DND-41 (cell line): ENCODE measurements around the gene DCLRE1B.

Source experiments
- ATAC-seq: fragments of 200-7000 bp; cut with Tn5 transposase; 3 replicates; pipeline ENCODE4 v1.9.1; 2021; ENCODE audit warnings: low read depth; ENCODE audit not compliant: insufficient read depth
- DNase-seq: peaks from one replicate; pipeline ENCODE4 v3.0.0-alpha.2; 2020
- H2AFZ ChIP-seq: 2 replicates; pipeline ENCODE4 v1.6.0; 2012; ENCODE audit warnings: low read depth, low read length
- H3K27ac ChIP-seq: 2 replicates; pipeline ENCODE4 v1.5.1; 2012; ENCODE audit warnings: low read length, inconsistent platforms
- H3K27me3 ChIP-seq: fragments of 200-600 bp; sonication (generic); 2 replicates; pipeline ENCODE4 v1.6.0; 2012; ENCODE audit warnings: low read length, mild to moderate bottlenecking, inconsistent platforms; ENCODE audit not compliant: insufficient read depth, poor library complexity
- H3K36me3 ChIP-seq: 2 replicates; pipeline ENCODE4 v1.5.1; 2012; ENCODE audit warnings: low read length, inconsistent platforms; ENCODE audit not compliant: insufficient read depth
- H3K4me1 ChIP-seq: 2 replicates; pipeline ENCODE4 v1.5.1; 2012; ENCODE audit warnings: mild to moderate bottlenecking, low read length; ENCODE audit not compliant: insufficient read depth
- H3K4me2 ChIP-seq: 2 replicates; pipeline ENCODE4 v1.6.0; 2012; ENCODE audit warnings: mild to moderate bottlenecking, moderate library complexity, low read length, inconsistent platforms; ENCODE audit not compliant: insufficient read depth
- H3K4me3 ChIP-seq, 2 experiments: fragments of 200-600 bp in 1 of 2; shearing (Covaris generic) in 1 of 2; 2 replicates each; pipeline ENCODE4 v1.5.1; 2012 to 2016; ENCODE audit warnings: inconsistent platforms in 2 of 2, low read length in 2 of 2, mild to moderate bottlenecking in 2 of 2, low read depth in 1 of 2, moderate library complexity in 1 of 2
- H3K79me2 ChIP-seq: 2 replicates; pipeline ENCODE4 v1.6.0; 2012; ENCODE audit warnings: low read length, inconsistent platforms; ENCODE audit not compliant: insufficient read depth
- H3K9ac ChIP-seq: 2 replicates; pipeline ENCODE4 v1.6.0; 2012; ENCODE audit warnings: low read depth, mild to moderate bottlenecking, inconsistent platforms, low read length, moderate library complexity
- H3K9me3 ChIP-seq: 2 replicates; pipeline ENCODE4 v1.5.1; 2012; ENCODE audit warnings: low read length, moderate library complexity, mild to moderate bottlenecking, inconsistent platforms; ENCODE audit not compliant: insufficient read depth, severe bottlenecking
- H4K20me1 ChIP-seq: 2 replicates; pipeline ENCODE4 v1.6.0; 2012; ENCODE audit warnings: low read length; ENCODE audit not compliant: insufficient read depth
- EZH2 ChIP-seq: IDR thresholded peaks from 3 replicates; pipeline ENCODE4 v1.6.1; 2012; ENCODE audit warnings: borderline replicate concordance, low read depth, mild to moderate bottlenecking, moderate library complexity, low read length, inconsistent platforms; ENCODE audit not compliant: severe bottlenecking
- TF ChIP-seq, protein P1 (sequence below): IDR thresholded peaks from 2 replicates; pipeline ENCODE4 v1.5.1; 2012; ENCODE audit warnings: borderline replicate concordance, low read length, moderate library complexity, mild to moderate bottlenecking; ENCODE audit not compliant: poor library complexity, severe bottlenecking; ENCODE audit errors: extremely low read depth

Gene DCLRE1B

GRCh38 chr1:113930499-113931161 is 25.5 kb downstream of the DCLRE1B start:
- H3K9ac ChIP-seq: peak overlapping the region; percentile 66
- H3K4me3 ChIP-seq: peak overlapping the region; percentile 51 to 72
- no peaks in the 10 kb centered on the region for H3K9me3 ChIP-seq
- DNase-seq (peak; percentile 78), ATAC-seq (peak; percentile 67)
- H3K79me2 ChIP-seq: peaks cover 71% of the 10 kb centered on the region
- H3K27ac ChIP-seq: peak overlapping the region; percentile 86
- peak overlapping the region; percentile 33; the same call in 1 of the 2 replicates for H2AFZ ChIP-seq
- H3K4me2 ChIP-seq: peak overlapping the region; percentile 77
- H3K36me3 ChIP-seq: peaks cover 13% of the 10 kb centered on the region; the same call in 1 of the 2 replicates
- no peak for TF ChIP-seq EZH2
- TF ChIP-seq, protein P1, sequence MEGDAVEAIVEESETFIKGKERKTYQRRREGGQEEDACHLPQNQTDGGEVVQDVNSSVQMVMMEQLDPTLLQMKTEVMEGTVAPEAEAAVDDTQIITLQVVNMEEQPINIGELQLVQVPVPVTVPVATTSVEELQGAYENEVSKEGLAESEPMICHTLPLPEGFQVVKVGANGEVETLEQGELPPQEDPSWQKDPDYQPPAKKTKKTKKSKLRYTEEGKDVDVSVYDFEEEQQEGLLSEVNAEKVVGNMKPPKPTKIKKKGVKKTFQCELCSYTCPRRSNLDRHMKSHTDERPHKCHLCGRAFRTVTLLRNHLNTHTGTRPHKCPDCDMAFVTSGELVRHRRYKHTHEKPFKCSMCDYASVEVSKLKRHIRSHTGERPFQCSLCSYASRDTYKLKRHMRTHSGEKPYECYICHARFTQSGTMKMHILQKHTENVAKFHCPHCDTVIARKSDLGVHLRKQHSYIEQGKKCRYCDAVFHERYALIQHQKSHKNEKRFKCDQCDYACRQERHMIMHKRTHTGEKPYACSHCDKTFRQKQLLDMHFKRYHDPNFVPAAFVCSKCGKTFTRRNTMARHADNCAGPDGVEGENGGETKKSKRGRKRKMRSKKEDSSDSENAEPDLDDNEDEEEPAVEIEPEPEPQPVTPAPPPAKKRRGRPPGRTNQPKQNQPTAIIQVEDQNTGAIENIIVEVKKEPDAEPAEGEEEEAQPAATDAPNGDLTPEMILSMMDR: no peak
- no peaks in the 10 kb centered on the region for H3K27me3 ChIP-seq
- H4K20me1 ChIP-seq: peaks cover 32% of the 10 kb centered on the region
- H3K4me1 ChIP-seq: peaks cover 59% of the 10 kb centered on the region

DNA sequence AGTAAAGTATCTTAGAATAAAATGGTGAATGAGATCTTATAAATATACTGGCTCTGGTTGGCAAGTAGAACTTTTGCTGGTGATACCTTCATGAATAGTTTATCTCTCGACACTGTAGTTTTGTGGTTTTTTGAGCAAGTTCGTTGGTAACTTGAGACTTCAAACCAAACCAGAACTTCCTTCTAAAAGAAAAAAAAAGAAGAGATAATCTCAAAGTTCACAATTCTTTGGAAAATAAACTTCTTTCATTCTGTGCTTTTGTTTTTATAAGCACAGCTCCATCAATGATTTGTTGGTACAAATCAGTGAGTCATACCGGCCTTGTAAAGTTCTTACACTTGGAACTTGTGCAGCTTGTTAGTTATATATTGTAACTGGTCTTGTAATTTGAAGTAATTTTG is 26.3 kb downstream of the DCLRE1B start:
- peak; percentile 25 for ATAC-seq
- Histone ChIP-seq H3K9ac (peak overlapping the region; percentile 66), H3K4me1 (peaks cover 67% of the 10 kb centered on the region), H3K36me3 (peaks cover 13% of the 10 kb centered on the region; the same call in 1 of the 2 replicates), H2AFZ (no peak overlapping the region), H3K4me3 (peak overlapping the region; percentile 51 to 72; a peak in 3 of 4 replicates), H3K27me3 (no peaks in the 10 kb centered on the region), H3K27ac (peak overlapping the region; percentile 86), H3K79me2 (peaks cover 79% of the 10 kb centered on the region), H4K20me1 (peaks cover 35% of the 10 kb centered on the region), H3K4me2 (peak overlapping the region; percentile 77), H3K9me3 (no peaks in the 10 kb centered on the region)
- TF ChIP-seq, protein P1: no peak
- no peak for TF ChIP-seq EZH2
- no peak for DNase-seq

DNA sequence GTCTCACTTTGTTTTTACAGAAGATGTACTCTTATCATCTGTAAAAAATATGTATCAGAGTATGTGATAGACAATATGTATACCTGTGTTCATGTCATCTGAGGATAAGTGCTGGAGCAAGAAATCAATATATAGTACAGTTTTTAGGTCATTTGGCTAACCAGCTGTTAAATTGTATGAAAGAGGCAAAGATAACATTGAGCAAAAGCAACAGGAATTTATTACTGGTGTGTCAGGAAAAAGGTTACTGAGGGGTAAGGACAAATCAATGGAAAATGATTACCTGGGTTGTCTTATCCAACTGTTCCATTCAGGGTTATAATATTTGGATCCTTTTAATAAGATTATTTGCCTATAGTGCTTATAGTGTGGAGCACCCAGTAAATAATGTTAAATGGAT is 28.9 kb downstream of the DCLRE1B start:
- TF ChIP-seq, protein P1: no peak
- no peak for TF ChIP-seq EZH2
- Histone ChIP-seq H3K36me3 (peaks cover 15% of the 10 kb centered on the region; the same call in 1 of the 2 replicates), H3K27me3 (no peaks in the 10 kb centered on the region), H3K9me3 (no peaks in the 10 kb centered on the region), H2AFZ (no peak overlapping the region), H3K4me2 (peak overlapping the region; percentile 31; the same call in 1 of the 2 replicates), H3K79me2 (peaks cover 98% of the 10 kb centered on the region), H3K9ac (no peak overlapping the region), H3K27ac (peak overlapping the region; percentile 86; the same call in 1 of the 2 replicates), H3K4me3 (no peak overlapping the region), H3K4me1 (peaks cover 76% of the 10 kb centered on the region), H4K20me1 (peaks cover 51% of the 10 kb centered on the region)
- DNase-seq (no peak), ATAC-seq (no peak)
